Dedifferentiated amniotic fluid mesenchymal stem cell (primary cell): ENCODE measurements around the gene TREM2.
"Not testable (repeated sequence)": the region's sequence is repeated elsewhere in the genome, so short reads cannot be mapped to it uniquely, and the experiment has no call there.

Experiments used
- DNase-seq: peaks from one replicate; pipeline ENCODE4 v3.0.0-alpha.2; 2016; ENCODE audit errors: extremely low spot score

TREM2 gene

DNA sequence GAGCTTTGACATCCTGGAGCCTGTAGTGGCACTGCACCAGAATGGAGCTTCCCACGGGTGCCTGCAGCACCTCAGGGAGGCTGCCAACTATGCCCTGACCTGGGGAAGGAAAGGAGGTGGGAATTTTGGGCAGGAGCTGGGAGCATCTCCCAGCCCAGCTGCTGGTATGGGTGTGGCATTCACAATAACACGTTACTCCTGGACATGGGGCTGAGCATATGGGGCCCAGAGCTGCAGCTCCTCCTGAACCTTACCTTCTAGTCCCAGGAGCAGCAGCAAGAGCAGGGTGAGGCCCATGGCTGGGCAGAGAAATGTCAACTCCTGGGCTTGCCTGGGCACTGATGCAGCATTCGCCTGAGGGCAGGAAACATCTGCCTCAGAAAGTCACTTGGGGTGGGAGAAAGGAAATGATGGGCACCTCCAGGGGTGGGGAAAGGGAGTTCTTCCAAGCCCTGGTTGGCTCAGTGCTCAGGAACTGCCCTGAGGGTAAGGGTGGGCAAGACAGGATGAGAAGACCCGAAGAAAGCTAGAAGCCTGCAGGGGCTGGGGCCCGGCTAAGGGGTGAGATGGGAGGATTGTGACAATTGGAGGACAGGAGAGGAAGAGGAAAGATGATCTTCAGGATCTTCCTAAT is 8.8 kb downstream of the TREM2 start, which contains the start of gene TREML1:
TSS of gene TREML1 (minus strand) at position 356 of the 634 bp plus-strand sequence. CDS start at position 297, 59 bp downstream.
- no peak for DNase-seq

DNA sequence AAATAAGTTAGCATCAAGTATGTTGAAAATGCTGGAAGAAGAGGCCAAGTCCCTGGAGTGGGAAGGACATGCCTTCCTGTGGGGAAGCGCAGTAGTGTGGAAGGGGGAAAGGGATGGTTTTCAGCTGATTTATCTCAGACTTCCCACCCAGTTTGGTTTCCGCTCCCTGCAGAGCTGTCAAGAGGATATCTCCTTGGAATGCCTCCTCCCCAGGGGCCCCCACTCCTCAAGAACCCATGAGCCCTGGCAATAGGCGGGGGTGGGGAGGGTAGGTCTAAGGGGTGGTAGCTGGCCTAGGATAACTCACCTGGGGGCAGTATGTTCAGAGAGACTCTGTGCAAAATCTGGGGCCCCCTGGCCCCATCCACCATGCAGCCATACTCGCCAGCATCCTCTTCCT is 9.5 kb downstream of the TREM2 start:
- DNase-seq = no peak

DNA sequence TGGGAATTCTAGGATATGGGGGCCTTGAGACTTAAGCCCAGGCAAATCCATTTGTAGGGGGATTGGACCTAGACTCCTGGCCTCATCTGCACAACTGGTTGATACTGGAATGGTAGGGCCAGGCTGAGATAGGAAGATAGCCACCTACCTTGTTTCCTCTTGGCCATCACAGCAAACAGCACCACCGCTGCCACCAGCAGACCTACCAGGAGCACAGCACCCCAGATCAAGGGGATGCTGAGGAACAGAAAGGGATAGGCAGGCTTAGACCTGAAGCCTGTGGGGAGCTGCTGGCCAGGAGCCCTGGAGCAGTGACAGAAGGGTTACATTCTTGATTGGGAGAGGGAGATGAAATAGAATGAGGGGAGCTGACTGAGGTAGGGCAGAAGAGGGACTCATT is 12.2 kb downstream of the TREM2 start:
- no peak for DNase-seq

DNA sequence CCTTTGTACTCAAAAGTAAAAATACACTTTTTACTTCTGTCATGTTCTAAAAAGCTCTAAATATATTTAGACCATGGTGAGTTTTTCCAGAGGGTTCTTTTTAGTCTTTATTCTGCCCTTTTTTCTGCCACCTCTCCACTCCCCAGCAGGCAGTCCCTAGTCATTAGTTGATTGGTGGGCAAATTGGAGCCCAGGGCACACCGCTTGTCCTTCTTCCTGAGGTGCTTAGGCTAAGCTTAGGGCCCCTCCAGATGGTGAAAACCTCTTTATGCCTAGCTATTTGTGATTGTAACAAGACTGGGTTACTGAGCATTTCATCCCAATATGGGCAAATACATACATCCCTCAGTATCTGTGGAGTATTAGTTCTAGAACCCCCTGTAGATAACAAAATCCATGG is 15.0 kb downstream of the TREM2 start:
- no peak for DNase-seq

DNA sequence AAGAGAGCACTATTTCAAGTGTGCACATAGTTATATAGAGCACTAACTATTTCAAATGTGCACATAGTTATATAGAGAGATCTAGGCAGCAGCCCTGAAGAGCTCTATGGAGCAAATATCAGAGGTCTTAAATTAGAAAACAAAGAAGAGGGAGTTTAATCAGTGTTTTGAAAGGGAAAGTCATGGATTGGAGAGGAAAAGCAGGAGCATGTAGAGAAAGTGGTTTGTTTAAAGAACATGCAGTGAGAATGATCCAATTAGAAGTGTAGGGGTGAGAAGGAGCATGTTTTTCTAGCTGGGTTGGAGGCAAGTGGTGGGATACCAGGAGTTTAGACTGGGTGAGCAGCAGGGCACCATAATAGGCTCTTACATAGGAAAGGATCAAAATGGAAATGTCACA is 26.0 kb downstream of the TREM2 start:
- DNase-seq = no peak

DNA sequence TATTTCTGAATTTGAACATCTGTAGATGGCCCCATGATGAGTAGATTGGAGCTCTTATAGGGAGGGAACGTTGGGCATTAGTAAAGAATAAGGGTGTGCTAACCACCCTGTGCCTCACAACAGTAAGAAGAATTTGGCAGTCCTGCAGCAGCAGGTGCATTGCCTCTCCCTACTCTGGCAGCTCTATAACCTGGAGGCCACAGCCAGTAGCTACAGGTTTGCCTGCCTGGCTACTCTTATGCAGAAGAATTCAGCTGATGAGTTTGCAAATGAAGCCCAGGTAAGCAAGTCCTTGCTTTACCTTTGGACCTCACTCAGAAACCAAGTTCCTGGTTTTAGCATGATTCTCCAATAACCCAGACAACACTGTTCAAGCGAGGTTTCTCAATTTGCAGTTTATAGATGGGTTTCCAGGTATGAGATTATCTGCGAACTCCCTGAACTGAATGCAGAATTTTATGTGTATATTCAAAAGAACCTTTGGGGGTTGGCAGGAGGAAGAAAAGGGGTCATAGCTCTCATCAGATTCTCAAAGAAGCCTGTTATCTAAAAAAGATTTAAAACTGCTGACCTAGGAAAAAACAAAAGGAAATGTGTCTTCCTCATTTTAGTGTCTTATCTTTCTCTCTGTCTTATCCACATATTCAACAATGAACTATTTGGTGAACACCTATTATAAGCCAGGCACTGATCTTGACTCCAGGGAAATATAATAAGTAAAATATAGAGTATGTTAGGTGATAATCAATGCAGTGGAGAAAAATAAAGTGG is 27.7 kb downstream of the TREM2 start:
- DNase-seq = no peak

DNA sequence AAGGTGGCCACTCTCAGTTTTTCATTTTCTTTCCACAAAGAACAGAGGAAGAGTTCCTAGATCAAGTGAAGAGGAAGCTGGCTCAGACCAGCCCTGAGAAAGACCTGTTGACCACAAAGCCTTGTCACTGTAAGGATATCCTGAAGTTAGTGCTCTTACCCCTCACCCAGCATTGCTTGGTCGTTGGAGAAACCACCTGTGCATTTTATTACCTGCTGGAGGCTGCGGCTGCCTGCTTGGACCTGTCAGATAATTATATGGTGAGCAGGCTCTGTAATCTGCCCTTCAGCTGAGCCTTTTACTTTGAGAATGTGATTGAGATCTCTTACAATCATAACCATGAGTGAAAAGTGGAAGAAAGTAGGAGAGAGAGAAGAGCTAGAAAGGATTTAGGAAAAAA is 30.7 kb downstream of the TREM2 start:
- no peak for DNase-seq

DNA sequence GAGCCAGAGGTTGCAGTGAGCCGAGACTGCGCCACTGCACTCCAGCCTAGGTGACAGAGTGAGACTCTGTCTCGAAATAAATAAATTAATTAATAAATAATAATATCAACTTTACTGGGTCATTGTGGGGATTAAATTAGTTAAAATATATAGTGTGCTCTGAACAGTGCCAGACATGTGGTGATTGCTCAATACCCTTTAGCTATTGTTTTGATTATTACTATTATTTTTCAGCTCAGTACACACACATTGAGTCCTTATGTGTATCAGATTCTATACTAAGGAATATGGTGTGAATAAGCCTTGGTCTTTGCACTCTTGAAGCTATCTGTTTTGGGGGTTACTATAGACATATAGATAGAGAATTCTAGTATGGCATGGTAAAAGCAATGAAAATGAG is 37.6 kb downstream of the TREM2 start:
- no peak for DNase-seq

DNA sequence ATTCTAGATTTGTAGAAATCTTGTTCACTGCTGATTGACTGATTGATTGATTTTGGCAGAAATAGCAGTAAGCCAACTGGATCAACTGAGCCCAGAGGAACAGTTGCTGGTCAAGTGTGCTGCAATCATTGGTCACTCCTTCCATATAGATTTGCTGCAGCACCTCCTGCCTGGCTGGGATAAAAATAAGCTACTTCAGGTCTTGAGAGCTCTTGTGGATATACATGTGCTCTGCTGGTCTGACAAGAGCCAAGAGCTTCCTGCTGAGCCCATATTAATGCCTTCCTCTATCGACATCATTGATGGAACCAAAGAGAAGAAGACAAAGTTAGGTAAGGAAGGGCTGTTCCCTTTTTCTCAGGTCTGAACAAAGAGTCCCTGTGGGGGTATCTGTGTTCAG is 40.0 kb downstream of the TREM2 start:
- no peak for DNase-seq

DNA sequence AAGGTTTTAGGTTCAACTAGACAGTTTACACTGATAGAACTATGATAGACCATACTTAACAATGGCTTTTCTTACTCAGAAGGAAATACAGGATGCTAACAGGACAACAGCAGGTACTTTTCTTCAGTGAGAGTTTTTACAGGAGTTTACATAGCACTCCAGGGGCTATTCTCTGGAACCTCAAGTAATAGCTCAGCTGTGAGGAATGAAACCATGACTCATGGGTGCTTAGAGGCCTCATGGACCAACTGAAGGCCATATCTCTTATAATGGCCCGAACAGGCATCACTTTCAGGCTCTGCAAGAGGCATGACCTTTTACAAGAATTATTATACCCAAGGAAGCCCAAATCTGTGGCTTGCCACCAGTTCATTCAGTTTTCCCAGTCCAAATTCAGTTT is 40.5 kb downstream of the TREM2 start:
- DNase-seq = no peak

DNA sequence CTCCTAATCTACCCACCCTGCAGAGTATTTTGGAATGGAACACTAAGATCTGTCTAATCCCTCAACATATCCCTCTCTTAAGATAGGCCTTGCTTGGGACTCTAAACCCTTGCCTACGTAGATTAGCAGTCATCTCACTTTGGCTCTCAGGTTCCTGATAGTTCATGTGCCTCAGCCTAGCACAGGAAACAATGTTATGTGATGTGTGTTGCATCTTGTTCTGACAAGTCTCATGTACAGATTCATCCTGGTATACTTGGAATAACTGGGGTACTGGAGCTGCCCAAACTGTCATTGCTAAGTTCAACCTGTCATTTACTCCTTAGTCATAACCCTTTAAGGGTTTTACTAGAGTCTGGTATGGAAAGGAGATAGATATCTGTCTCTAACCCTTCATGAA is 42.9 kb downstream of the TREM2 start:
- DNase-seq = no peak

DNA sequence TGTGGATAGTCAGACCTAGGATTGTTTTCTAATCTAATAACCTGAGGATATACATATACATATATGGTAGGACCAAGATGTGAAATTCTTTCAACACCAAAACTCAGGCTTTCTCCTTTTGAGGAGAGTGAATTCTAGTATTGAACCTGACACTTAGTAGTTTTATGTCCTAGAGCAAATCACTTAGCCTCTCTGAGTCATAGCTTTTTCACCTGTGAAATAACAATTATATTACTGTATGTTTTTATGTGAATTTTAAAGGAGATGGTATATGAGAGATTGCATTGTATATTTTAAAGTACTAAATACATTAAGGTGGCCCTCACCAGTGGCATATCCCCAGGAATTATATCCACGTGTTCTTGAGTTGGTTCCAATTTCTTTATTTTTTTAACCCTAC is 43.4 kb downstream of the TREM2 start:
- DNase-seq = no peak

DNA sequence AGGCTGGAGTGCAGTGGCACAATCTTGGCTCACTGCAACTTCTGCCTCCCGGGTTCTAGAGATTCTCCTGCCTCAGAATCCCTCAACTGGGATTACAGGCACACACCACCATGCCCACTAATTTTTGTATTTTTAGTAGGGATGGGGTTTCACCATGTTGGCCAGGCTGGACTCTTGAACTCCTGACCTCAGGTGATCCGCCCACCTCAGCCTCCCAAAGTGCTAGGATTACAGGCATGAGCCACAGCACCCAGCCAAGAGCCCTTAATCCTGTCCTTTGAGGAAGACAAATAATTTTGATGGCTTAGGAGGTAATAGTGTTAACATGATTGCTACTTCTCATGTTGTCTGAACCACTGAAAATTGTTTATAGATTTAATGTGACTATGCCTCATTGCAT is 47.9 kb downstream of the TREM2 start:
- DNase-seq = not testable (repeated sequence)

DNA sequence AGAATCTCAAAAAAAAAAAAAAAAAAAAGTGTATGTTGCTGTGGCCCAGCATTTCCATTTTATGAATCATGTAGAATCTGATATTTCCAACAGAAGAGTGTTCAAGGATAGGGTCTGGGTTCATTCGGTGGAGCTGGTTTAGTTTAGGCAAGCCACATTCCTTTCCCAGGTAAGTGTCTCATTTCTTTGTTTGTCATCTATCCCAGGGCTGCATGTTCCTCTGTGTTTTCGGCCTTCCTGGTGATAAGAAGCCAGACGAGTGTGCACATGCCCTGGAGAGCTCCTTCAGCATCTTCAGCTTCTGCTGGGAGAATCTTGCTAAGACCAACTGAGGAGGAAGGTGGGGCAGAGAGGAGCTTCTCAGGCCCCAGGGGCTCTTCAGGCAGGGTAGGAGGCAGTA is 51.9 kb downstream of the TREM2 start:
- no peak for DNase-seq
